HG02759 (cell line): Measurements from ENCODE around the gene WRAP73.
A peak's percentile ranks its signal among the peaks of the same experiment; 100 is the strongest.

Experiments
- ATAC-seq: cut with Tn5 transposase; IDR thresholded peaks from one replicate; pipeline ENCODE4 v1.9.1; 2021; ENCODE audit warnings: mild to moderate bottlenecking, moderate library complexity; ENCODE audit not compliant: unreplicated experiment

The WRAP73 gene, protein sequence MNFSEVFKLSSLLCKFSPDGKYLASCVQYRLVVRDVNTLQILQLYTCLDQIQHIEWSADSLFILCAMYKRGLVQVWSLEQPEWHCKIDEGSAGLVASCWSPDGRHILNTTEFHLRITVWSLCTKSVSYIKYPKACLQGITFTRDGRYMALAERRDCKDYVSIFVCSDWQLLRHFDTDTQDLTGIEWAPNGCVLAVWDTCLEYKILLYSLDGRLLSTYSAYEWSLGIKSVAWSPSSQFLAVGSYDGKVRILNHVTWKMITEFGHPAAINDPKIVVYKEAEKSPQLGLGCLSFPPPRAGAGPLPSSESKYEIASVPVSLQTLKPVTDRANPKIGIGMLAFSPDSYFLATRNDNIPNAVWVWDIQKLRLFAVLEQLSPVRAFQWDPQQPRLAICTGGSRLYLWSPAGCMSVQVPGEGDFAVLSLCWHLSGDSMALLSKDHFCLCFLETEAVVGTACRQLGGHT

DNA sequence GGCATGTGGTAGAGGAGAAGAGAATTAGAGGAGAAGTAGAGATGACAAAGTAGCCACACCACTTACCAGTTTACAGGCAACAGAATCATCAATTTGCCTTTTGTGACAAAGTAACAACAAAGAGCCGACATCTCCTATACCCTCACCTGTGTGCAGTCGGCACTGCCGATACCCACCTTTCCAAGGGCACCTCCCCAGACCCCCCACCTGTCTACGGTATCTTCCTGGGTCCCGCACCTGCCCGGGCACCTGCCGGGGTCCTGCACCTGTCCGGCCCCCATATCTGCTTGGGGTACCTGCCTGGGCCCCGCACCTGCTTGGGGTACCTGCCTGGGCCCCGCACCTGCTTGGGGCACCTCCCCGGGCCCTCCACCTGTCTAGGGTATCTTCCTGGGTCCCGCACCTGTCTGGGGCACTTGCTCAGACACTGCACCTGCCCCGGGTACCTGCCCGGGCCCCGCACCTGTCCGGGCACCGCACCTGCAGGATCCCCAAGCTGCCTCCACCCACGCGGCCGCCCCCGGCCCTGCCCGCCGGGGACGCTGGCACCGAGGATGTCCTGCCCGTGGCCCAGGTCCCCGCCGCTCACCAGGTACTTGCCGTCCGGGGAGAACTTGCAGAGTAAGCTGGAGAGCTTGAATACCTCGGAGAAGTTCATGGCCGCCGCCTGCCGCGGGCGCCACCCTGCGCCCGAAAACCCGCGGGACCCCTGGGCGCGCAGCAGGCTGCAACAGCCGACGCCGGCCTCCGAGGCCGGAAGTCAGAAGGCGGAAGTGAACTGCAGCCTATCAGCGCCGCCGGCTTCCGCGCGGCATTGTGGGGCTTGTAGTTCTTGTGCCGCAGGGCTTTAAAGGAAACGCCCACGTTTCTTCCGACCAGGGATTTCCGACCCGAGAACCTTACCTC is at the start of gene WRAP73:
Gene WRAP73 (minus strand): TSS at position 762 of the 906 bp plus-strand sequence. CDS start 104 bp downstream, at position 658.
- peak; percentile 85 for ATAC-seq

DNA sequence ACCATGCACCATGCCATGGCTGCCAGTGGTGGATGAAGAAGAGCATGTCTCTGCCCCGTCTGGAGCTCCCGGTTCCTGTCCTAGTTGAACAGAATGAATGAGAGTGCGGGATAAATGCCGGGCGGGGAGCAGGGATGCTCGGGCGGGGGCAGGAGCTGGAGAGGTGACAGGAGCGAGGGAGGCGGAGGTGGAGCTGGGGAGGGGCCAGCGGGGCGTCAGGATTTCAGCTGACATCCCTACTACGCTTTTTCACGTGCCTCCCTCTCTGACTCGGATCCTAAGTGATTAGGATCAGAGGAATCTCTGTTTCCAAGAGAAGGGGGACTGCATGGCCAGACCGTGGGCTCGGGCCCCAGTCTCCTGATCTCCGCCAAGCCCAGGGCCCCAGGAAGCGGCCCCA is 49.7 kb upstream of the WRAP73 start:
- no peak for ATAC-seq

DNA sequence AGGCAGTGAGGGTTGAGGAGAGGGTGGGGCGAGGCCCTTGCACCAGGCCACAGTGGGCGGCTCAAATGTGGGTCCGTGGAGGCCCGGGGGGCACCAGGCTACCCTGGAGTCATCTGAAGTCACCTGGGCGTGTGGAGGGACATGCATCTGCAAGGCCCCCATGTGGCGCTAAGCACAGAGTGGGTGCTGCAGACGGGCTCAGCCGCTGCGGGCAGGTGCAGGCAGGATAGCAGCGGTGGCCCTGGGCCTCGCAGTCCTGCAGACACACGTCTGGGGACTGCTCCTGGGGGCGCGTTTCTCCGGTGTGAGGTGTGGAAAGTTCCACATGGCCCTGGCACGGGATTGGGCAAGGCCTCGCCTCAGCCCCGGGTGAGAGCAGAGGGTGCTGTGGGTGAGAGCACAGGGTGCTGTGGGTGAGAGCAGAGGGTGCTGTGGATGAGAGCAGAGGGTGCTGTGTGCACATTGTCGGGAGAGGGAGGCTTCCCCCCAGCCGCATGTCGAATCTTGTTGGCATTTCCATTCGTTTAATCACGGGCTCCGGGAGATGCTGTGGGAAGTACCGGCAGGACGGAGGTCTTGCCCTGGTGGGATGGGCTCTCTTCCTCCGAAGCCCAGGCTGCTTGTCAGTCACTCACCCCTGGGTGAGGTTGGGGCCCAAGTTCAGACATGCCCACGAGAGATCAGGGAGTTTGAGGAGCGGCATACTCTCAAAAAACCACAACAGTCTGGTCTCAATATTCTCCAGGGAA is 48.9 kb upstream of the WRAP73 start:
- no peak for ATAC-seq

DNA sequence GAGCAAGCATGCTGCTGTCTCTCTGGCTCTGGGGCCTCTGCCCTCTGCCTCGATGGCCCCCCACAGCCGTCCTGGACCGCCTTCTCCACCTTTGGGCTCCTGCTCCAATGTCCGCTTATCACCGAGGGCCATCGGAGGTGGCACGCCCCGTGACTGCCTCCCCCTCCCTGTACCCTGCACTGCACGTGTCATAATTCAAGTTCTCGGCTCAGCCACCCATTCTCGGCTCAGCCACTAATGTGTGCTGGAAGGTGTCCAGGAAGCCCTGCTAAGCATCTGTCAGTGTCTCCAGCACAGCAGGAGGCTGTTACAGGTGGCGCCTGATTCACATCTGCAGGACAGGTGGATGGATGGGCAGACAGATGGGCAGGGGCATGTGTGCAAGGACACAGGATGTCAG is 47.9 kb upstream of the WRAP73 start:
- no peak for ATAC-seq

DNA sequence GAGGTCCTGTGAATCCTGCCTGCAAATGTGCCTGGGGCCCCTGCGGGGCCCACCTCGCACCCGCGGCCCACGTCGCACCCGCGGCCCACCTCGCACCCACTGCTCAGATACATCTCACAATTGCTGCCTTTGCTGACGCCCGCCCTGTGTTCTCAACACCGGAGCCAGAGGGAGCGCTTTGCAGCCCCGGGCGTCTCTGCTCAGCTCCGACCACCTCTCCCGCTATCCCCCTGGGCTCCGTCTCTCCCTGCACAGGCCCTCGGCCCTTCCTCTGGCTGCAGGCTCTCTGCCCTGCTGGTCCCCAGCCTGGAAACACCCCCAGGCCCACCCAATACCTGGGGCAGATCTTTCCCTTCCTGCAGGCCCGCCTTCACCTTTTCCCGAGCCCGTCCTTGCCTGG is 47.2 kb upstream of the WRAP73 start:
- no peak for ATAC-seq

DNA sequence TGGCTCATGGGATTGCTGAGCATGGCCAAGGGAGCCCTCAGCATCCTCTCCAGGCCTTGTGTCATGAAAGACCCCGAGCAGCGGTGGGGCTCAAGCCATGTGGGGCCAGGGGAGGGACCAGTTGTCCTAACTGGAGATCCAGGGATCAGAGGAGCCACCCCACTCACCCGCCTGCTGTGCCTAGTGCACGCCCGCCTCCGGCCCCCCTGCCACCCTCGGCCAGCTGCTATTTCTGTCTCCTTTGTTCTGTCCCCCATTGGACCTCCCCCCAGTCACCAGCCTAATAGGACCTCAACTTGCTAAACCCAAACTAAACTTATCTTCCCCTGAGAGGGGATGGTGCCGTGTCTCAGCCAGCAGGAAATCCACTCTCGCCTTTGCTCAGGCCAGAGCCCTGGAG is 46.8 kb upstream of the WRAP73 start:
- ATAC-seq = no peak

DNA sequence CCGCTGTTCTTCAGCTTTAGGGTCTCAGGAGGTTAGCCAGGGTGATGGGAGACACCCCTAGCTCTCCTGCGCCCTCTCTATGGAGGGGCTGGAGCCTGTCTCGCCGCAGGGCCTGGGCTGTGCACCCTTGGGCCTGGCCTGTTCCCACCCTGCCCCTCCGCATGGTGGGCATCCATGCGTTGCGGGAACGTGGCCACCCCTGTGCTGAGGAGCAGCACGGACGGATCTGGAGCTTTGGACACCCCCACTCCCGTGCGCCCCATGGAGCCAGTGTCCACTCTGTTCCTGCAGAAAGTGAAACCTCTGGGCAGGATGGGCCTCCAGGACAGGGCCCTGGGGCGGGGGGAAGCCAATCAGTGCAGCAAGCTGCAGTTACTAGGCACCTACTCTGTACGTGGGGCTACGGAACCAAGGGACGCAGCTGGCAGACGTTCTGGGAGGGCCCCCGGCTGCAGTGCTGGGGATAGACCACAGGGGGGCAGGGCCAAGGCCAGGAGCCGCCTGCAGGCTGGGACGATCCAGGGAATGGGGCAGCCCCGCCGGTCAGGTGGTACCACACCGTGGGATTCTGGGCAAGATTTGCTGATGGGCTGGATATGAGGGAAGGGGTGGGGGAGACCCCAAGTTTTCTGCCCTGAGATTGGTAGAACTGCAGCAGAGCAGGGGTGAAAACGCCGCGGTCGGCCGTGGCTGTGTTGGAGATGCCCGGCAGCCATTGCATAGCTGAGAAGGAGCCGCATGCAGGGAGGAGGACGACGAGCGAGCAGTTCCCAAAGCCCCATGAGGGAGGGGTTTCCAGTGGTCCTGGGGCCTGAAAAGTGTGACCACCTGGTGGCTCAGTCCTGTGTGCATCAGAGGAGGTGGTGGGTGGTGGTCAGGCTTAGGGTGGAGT is 45.7 kb upstream of the WRAP73 start:
- ATAC-seq = no peak

DNA sequence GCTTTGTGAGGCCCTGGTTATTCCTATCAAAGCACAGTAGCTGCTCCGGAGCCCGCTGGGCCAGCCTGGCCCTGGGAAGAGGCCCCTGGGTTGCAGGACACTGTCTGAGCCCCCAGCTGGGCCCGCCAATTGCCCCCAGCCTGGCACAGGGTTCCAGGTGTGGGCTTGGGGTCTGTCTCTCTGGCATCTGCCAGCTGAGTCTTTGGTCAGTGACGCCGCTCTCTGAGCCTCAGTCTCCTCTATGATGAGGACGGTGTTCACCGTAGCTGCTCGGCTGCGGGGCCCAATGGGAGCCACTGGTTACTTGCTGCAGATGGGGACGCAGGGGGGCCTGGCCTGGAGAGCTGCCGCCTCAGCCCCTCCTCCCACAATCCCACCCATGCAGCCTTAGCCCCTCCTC is 43.4 kb upstream of the WRAP73 start:
- no peak for ATAC-seq

DNA sequence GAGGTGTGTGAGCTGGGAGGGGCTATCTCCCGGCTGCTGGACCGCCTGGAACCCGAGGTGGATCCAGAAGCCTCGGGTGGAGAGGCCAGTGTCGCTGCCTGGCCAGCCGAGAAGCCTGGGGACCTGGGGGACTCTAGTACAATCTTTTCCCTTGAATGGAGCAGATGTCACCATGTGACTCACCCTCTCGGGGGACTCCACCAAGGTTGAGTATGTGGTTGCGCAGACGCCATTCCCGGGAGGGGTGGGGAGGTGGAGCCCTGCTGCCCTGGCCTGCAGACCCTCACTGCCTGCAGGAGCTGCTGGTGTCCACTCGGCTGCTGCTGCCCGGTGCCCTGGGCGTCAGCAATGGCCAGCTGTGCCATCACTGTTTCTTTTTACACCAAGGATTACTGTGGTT is 42.7 kb upstream of the WRAP73 start:
- ATAC-seq = no peak

DNA sequence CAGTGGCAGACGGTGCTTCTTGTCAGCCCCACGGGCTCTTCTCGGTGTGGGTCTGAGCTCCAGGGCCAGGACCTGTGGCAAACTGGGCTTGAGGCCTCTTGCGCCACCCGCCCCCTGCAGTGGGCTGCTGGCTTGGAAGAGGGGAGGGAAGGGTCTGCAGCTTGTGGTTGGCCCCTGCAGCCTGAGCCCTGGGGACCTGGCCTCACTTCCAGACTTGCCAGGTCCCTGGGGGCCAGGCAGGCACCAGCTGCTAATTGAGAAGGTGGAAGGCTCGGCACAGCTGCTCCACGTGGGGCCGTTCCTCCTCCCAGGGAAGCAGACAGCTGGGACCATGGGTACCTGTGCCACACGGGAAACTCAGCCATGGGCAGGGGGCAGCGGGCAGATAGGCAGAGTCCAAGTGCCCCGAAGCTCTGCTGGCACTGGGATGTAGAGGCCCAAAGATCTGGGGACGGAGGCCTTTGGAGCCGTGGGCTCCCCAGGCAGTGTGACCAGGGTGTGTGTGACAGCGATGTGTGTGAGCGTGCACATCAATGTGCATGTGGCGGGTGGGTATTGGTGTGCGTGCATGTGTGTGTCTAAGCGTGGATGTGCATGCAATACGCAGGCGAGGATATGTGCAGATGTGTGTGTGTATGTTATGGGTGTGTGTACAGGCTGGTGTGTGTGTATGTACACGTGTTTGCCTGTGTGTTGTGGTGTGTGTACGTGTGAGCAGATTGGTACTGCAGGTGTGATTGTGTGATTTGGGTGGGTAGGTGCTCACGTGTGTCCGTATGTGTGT is 41.7 kb upstream of the WRAP73 start:
- ATAC-seq = no peak

DNA sequence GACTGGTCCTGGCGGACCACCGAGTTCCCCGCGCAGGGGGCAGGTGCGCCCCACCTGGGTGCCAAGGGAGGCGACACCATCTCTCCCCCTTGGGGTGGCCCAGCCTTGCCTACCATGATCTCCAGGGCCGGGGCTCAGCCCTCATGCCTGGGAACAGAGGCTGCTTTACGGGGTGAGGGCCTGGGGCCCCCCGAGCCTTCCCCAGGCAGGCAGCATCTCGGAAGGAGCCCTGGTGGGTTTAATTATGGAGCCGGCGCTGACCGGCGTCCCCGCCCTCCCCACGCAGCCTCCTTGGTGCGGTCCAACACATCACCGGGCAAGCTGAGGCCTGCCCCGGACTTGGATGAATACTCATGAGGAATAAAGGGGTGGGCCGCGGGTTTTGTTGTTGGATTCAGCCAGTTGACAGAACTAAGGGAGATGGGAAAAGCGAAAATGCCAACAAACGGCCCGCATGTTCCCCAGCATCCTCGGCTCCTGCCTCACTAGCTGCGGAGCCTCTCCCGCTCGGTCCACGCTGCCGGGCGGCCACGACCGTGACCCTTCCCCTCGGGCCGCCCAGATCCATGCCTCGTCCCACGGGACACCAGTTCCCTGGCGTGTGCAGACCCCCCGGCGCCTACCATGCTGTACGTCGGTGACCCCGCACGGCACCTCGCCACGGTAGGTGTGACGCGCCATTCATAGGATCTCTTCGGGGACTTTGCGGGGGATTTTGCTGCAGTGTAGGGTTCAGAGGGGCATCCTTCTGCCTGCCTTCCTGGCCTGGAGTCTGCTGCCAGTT is 40.6 kb upstream of the WRAP73 start:
- ATAC-seq = no peak

DNA sequence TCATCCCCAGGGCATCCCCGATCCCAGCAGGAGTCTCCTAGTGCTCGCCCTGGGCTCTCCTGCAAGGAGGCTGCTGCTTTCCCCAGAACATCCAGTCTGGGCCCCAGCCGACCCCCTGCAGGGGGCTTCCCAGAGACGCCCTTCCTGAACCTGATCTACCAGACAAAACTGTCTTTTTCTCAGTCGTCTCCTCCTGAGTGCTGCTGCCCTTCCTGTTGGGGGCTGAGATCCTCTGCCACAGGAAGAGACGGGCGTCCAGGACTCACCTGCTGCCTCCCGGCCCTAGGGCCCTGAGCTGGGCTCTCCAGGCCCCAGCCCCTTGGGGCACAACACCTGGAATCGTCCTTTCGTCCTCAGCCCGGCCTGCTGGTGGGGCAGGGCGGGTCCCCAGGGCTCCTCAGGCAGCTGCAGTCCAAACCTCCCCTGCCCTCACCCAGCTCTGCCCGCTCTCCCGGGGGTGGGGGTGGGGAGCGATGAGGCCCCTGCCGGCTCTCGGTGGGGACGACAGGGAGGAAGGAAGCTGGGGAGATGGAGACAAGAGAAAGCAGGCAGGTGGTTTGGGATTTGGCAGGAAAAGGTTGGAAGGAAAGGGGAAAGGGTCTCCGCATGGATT is 39.3 kb upstream of the WRAP73 start:
- ATAC-seq = no peak

DNA sequence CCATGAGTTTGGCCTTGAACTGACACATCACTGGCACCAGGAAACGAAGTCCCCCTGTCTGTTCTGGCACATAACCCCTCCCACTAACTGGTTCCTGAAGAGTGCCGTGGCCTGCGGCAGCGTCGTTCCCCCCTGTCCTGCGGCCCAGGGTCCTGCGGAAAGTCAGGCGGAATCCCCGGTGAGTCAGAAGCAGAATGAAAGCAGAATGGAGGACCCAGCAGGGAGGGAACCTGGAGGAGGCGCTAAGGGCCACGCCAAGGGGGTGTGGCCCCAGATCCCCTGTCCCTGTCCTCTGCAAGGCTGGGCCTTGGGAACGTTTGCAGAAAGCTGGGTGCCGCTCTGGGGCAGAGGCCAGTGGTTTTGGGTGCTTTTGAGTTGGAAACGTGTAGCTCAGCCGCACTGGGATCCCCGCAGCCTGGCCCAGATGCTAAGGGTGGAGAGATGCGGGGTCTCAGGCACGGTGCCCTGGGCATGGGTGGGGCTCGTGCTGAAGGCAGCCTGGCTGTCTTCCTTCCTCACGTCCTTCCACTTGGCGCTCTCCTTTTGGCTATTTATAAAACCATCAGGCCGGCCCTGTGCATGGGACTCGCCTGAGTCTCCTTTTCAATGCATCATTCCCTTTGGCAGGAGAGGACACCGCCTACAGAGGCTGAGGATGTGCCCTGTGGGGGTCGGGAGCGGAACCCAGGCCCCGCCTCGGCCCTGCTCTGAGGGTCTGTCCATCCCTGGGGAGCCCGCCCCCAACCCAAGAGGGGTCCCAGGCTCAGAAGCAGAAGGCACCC is 38.6 kb upstream of the WRAP73 start:
- ATAC-seq = no peak

DNA sequence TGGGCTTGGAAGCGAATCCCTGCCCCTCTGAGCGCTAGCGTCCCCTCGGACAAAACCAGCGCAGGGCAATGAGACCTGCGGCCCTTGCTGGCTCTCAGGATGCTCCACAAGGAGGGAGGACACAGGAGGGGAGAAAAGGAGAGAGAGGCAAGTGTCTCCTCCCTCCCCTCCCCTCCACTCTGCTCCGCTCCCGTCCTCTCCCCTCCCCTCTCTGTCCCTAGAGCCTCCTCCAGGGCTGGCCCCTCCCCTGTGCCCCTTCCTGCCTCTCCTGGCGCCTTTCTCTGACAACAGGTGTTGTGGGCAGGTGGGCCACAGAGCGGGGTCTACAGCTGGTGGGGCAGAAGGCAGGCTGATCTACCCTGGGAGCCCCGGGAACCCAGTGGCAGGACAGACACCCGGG is 37.6 kb upstream of the WRAP73 start:
- ATAC-seq = no peak

DNA sequence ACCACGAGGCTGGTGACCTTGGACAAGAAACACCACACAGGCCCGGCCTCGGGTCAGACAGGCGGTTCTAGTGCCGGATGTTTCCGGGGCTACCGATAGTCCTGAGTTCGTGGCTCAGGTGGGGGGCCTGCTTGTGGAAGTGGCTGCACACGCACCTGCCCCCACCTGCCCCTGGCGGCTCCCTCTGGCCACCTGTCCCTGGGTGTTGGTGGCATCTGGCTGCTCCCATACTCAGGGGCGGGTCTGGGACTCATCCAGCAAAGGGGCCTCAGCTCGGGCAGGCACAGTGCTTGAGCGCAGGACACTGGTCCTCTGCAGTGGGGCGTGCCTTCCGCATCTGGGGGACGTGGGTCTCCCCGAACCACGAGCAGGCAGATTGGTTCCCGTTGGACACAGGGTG is 36.0 kb upstream of the WRAP73 start:
- no peak for ATAC-seq

DNA sequence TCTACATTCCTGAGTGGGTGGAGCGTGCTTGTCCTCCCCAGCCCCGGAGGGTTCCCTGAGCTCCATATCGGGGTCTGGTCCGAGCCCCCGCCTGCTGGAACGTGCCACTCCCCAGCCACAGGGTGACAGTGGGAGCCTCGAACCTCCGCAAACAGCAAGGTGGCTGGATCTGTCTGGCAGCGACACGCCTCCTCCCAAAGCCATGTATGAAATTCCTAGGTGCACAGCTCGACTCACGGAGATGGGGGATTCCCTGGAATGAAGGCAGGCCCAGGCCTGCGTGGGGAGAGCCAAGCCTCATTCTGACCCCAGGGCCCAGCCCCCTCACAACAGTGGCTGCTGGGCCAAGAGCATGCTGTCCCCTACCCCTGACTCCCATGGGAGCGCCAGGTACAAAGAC is 35.3 kb upstream of the WRAP73 start:
- no peak for ATAC-seq

DNA sequence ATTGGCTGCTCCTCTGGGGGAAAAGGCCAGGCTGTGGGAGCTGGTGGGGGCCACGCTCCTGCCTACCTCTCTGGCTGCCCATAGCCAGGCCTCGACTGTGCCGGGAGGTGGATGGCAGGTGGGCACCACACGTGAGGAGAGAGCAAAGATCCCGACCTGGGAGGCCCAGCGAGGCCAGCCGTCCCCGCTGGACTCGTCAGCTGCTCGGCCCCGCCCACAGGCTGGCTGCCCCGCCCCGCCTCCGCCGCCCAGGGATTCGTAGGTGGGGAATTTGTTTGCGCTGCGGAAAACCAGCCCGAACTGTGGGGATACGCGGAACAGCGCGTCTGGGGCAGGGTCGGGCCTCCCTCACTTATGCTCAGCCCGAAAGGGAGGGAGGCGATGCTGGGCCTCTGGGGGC is 34.1 kb upstream of the WRAP73 start:
- no peak for ATAC-seq
